ENCODE results near the gene FSTL4. TPM values are rescaled to one million over a fixed set of nuclear protein-coding genes. Genes with fewer than 3 reads are reported as not detected.

The FSTL4 gene
- total and polyA plus RNA-seq, 2 of the 13 experiments (the other 11 are each of a cell fraction or from before 2014, with no cell fraction given), result 2.1 to 3.0 TPM

- H2AFZ ChIP-seq (ENCODE audit: low read length), result no peak overlapping the region
- DNase-seq (ENCODE audit: low spot score) (no peak), FAIRE-seq (no peak), ATAC-seq (no peak)
- no peak overlapping the region for H3K27ac ChIP-seq (ENCODE audit: extremely low read length, insufficient read depth, low read length)
- H4K20me1 ChIP-seq (ENCODE audit: insufficient read depth, low read length), result no peaks in the 10 kb centered on the region
- H3K4me1 ChIP-seq (ENCODE audit: insufficient read depth, low read length), result peaks cover 9% of the 10 kb centered on the region; the same call in 1 of the 2 replicates
- in situ Hi-C loops (cut with HindIII; ENCODE audit: extremely low pct_ligation_motif_present, low pct_unique_long_range_greater_than_20kb) (loop anchor here (10.0 kb wide), 1 partner anchor 519 kb away; no protein-coding TSS in a partner anchor), intact Hi-C loops (cut with micrococcal nuclease; ENCODE audit: unreplicated experiment) (no loop called here)
- no peaks in the 10 kb centered on the region for H3K36me3 ChIP-seq (replicated peaks in 1 of 2; ENCODE audit: control insufficient read depth in 1 of 2, insufficient read depth in 2 of 2, low read length in 2 of 2)
- no peak overlapping the region for H3K4me3 ChIP-seq (replicated peaks in 1 of 3; ENCODE audit: insufficient read depth in 1 of 3, low read depth in 2 of 3, low read length in 3 of 3)
- no peaks in the 10 kb centered on the region for H3K79me2 ChIP-seq (ENCODE audit: insufficient read depth, low read length)
- H3K9ac ChIP-seq (ENCODE audit: insufficient read depth, low read depth, low read length), result no peak overlapping the region
- H3K4me2 ChIP-seq (ENCODE audit: low read depth, low read length), result no peak overlapping the region
- H3K9me3 ChIP-seq (ENCODE audit: low read length), result no peaks in the 10 kb centered on the region
- H3K27me3 ChIP-seq (ENCODE audit: control insufficient read depth in 1 of 2, insufficient read depth in 2 of 2, low read length in 2 of 2), result peaks cover 2 to 36% of the 10 kb centered on the region in 2 experiments; a peak in 4 of 5 replicates
- CTCF ChIA-PET (ENCODE audit: low intra/inter-chr PET ratio, low total read pairs), result no interaction called here
- BruUV-seq (replicated peaks), result no TSS peak
- WGBS (ENCODE audit: low lambda C conversion rate), result 50% methylated on average over 4 of the region's 4 CpGs
- POLR2A ChIA-PET, result no interaction called here
- TF ChIP-seq, protein P1, sequence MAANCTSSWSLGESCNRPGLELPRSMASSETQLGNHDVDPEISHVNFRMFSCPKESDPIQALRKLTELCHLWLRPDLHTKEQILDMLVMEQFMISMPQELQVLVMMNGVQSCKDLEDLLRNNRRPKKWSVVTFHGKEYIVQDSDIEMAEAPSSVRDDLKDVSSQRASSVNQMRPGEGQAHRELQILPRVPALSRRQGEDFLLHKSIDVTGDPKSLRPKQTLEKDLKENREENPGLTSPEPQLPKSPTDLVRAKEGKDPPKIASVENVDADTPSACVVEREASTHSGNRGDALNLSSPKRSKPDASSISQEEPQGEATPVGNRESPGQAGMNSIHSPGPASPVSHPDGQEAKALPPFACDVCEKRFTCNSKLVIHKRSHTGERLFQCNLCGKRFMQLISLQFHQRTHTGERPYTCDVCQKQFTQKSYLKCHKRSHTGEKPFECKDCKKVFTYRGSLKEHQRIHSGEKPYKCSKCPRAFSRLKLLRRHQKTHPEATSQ (CRISPR knock-in tag; IDR thresholded peaks at IDR 0.05; ENCODE audit: borderline replicate concordance), result no peak
- no peak for TF ChIP-seq HMGA1 (CRISPR knock-in tag; conservative IDR thresholded peaks at IDR 0.05)
- no peak for TF ChIP-seq GATA4 (IDR thresholded peaks at IDR 0.05; ENCODE audit: borderline replicate concordance, low read depth)
- TF ChIP-seq ZNF75D (CRISPR knock-in tag; IDR thresholded peaks at IDR 0.05; ENCODE audit: borderline replicate concordance), result no peak
- no peak for TF ChIP-seq PRDM4 (CRISPR knock-in tag; IDR thresholded peaks at IDR 0.05; ENCODE audit: borderline replicate concordance)
- TF ChIP-seq ZNF605 (CRISPR knock-in tag; IDR thresholded peaks at IDR 0.05), result no peak
- no peak for TF ChIP-seq ARID5B (CRISPR knock-in tag; IDR thresholded peaks at IDR 0.05)
- TF ChIP-seq ZBTB42 (CRISPR knock-in tag; IDR thresholded peaks at IDR 0.05), result no peak
- TF ChIP-seq ZNF747 (CRISPR knock-in tag; IDR thresholded peaks at IDR 0.05; ENCODE audit: borderline replicate concordance), result no peak
- no peak for TF ChIP-seq ZBTB3 (CRISPR knock-in tag; IDR thresholded peaks at IDR 0.05; ENCODE audit: borderline replicate concordance, low read depth)
- TF ChIP-seq PRPF4 (IDR thresholded peaks at IDR 0.05; ENCODE audit: low read depth, low read length, poor library complexity, severe bottlenecking), result no peak
- no peak for TF ChIP-seq MAFF (IDR thresholded peaks at IDR 0.05; ENCODE audit: low read depth, low read length)
- no peak for TF ChIP-seq GMEB1 (CRISPR knock-in tag; IDR thresholded peaks at IDR 0.05; ENCODE audit: borderline replicate concordance)
- no peak for TF ChIP-seq SMAD3 (CRISPR knock-in tag; IDR thresholded peaks at IDR 0.05)
- no peak for TF ChIP-seq NFATC3 (CRISPR knock-in tag; IDR thresholded peaks at IDR 0.05)
- no peak for TF ChIP-seq ZNF382 (CRISPR knock-in tag; IDR thresholded peaks at IDR 0.05; ENCODE audit: borderline replicate concordance)
Measured at GRCh38 chr5:133425764-133426163, 186.6 kb downstream of the FSTL4 start.

All from HepG2 (cell line).